Brain microvascular endothelial cell (primary cell): ENCODE results near the gene CYP26B1.

ENCODE experiments used
- DNase-seq: peaks from one replicate; pipeline ENCODE4 v3.0.0-alpha.2; 2020
- H3K27ac ChIP-seq: fragments of 250-450 bp; sonication (Bioruptor Pico); 2 replicates; pipeline ENCODE4 v1.5.1; 2020; ENCODE audit warnings: mild to moderate bottlenecking, moderate library complexity
- H3K27me3 ChIP-seq: fragments of 250-450 bp; sonication (Bioruptor Pico); replicated peaks from 2 replicates; pipeline ENCODE4 v1.5.1; 2020; ENCODE audit warnings: mild to moderate bottlenecking
- H3K36me3 ChIP-seq: fragments of 250-450 bp; sonication (Bioruptor Pico); replicated peaks from 2 replicates; pipeline ENCODE4 v1.5.1; 2020; ENCODE audit warnings: mild to moderate bottlenecking
- H3K4me3 ChIP-seq: 2 replicates; pipeline ENCODE4 v1.5.1; 2011; ENCODE audit warnings: low read depth, mild to moderate bottlenecking, control low read depth, low read length, moderate library complexity
- in situ Hi-C: cut with HindIII; loops from 2 replicates; pipeline ENCODE4 v1.10.0; 2017; ENCODE audit warnings: low sequenced_read_pairs, low pct_ligation_motif_present
- TF ChIP-seq, protein P1 (sequence below): IDR thresholded peaks from 2 replicates; pipeline ENCODE4 v1.5.1; 2011; ENCODE audit warnings: low read depth, mild to moderate bottlenecking, moderate library complexity, low read length, control low read depth, inconsistent platforms; ENCODE audit errors: missing control alignments

The CYP26B1 gene

DNA sequence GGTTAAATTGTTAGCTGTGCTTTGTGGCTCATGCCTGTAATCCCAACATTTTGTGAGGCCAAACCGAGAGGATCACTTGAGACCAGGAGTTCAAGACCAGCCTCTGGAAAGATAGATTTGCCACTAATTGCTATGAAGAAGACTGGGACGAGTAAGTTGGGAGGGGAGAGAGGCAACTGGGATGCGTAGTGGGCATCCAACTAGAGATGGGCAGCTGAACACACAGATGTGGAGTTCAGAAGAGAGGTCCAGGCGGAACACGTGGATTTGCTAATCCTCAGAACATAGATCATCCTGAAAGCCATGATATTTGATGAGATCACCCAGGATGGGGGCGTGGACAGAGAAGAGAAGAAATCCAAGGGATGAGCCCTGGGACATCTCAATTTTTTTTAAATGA lies 48.7 kb downstream of the CYP26B1 start:
- no peak overlapping the region for H3K27ac ChIP-seq
- TF ChIP-seq, protein P1, sequence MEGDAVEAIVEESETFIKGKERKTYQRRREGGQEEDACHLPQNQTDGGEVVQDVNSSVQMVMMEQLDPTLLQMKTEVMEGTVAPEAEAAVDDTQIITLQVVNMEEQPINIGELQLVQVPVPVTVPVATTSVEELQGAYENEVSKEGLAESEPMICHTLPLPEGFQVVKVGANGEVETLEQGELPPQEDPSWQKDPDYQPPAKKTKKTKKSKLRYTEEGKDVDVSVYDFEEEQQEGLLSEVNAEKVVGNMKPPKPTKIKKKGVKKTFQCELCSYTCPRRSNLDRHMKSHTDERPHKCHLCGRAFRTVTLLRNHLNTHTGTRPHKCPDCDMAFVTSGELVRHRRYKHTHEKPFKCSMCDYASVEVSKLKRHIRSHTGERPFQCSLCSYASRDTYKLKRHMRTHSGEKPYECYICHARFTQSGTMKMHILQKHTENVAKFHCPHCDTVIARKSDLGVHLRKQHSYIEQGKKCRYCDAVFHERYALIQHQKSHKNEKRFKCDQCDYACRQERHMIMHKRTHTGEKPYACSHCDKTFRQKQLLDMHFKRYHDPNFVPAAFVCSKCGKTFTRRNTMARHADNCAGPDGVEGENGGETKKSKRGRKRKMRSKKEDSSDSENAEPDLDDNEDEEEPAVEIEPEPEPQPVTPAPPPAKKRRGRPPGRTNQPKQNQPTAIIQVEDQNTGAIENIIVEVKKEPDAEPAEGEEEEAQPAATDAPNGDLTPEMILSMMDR = no peak
- H3K4me3 ChIP-seq = no peak overlapping the region
- in situ Hi-C loops = no loop called here
- H3K36me3 ChIP-seq = no peaks in the 10 kb centered on the region
- DNase-seq = no peak
- no peaks in the 10 kb centered on the region for H3K27me3 ChIP-seq

GRCh38 chr2:72097276-72097675 lies 50.4 kb downstream of the CYP26B1 start:
- no peak for DNase-seq
- no peaks in the 10 kb centered on the region for H3K36me3 ChIP-seq
- H3K27ac ChIP-seq = no peak overlapping the region
- in situ Hi-C loops = no loop called here
- H3K27me3 ChIP-seq = no peaks in the 10 kb centered on the region
- no peak overlapping the region for H3K4me3 ChIP-seq
- TF ChIP-seq, protein P1 = no peak

DNA sequence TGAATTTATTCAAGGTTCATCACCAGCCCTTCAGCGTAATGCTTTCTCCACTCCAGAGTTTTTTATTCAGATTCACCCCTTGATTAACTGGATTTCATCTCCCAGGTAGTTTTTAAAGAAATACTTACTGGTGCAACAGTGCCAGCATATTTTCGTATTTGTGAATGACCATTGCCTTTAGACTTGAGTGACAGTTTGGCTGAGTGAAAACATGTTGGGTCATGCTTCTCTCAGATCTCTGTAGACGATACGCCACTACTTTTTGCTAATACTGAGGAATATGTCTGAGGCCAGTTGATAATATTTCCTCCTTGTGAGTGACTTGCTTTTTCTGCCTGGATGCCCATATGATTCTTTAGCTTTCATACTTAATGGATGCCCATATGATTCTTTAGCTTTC lies 51.5 kb downstream of the CYP26B1 start:
- Histone ChIP-seq H3K27me3 (no peaks in the 10 kb centered on the region), H3K4me3 (no peak overlapping the region), H3K27ac (no peak overlapping the region), H3K36me3 (no peaks in the 10 kb centered on the region)
- DNase-seq = no peak
- in situ Hi-C loops = no loop called here
- TF ChIP-seq, protein P1 = no peak

- in situ Hi-C loops = no loop called here
Observed at GRCh38 chr2:72095364-72095763, 52.3 kb downstream of the CYP26B1 start.

DNA sequence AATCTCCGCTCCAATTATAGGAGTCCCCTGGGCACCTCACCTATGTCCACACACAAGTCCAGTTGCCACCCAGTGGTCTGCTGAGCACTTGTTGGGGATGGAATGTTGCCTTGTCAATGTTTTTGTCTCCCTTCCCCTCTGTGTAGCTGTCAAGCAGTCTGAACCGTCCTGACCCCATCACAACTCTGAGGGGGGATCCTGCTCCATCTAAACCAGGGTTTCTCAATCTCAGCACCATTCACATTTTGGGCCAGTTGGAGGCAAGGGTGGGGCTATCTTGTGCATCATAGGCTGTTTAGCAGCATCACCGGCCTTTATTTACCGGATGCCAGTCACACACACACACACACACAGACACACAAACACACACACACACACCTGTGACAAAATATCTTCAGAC lies 53.0 kb downstream of the CYP26B1 start:
- DNase-seq = no peak
- in situ Hi-C loops = no loop called here
- Histone ChIP-seq H3K4me3 (no peak overlapping the region), H3K27ac (no peak overlapping the region), H3K36me3 (no peaks in the 10 kb centered on the region), H3K27me3 (no peaks in the 10 kb centered on the region)
- TF ChIP-seq, protein P1 = no peak

More at GRCh38 chr2:72095364-72095763, 52.3 kb downstream of the CYP26B1 start:
- Histone ChIP-seq H3K27ac (no peak overlapping the region), H3K4me3 (no peak overlapping the region), H3K36me3 (no peaks in the 10 kb centered on the region), H3K27me3 (no peaks in the 10 kb centered on the region)
- TF ChIP-seq, protein P1 = no peak
- DNase-seq = no peak

- in situ Hi-C loops = no loop called here
- TF ChIP-seq, protein P1 = no peak
- Histone ChIP-seq H3K27ac (no peak overlapping the region), H3K36me3 (no peaks in the 10 kb centered on the region), H3K4me3 (no peak overlapping the region), H3K27me3 (no peaks in the 10 kb centered on the region)
- no peak for DNase-seq
Observed at GRCh38 chr2:72092111-72092510, 55.6 kb downstream of the CYP26B1 start.
